K562 (cell line): ENCODE results near the gene ASB15. TPM values are rescaled to one million over a fixed set of nuclear protein-coding genes. Genes with fewer than 3 reads are reported as not detected.
A peak's percentile ranks its signal among the peaks of the same experiment; 100 is the strongest.

ENCODE experiments used
- ATAC-seq: fragments of 200-7000 bp; cut with Tn5 transposase; 3 replicates; pipeline ENCODE4 v1.9.1; 2020; ENCODE audit warnings: moderate library complexity
- BruUV-seq: library from RNA; stranded (reverse); fragments of 400-500 nt; replicated peaks from 2 replicates; lab custom pipeline; 2021; lab: Mats Ljungman, UMichigan
- CTCF ChIA-PET: fragments of 300-600 bp; formaldehyde crosslinking; extraction: SDS; loops from one replicate; lab custom pipeline; 2021; ENCODE audit warnings: low intra/inter-chr PET ratio; lab: Yijun Ruan, JAX
- POLR2A ChIA-PET: fragments of 300-600, 350-650 bp; sonication (Branson Sonifier 250); formaldehyde crosslinking; extraction: SDS; loops from one replicate; lab custom pipeline; 2021; ENCODE audit warnings: antibody characterized with exemption, inconsistent platforms; lab: Yijun Ruan, JAX
- DNase-seq, 4 experiments: peaks; one replicate each; pipeline versions ENCODE4 v3.0.0 to v3.0.0-alpha.2; 2011 to 2018; ENCODE audit warnings: low spot score in 3 of 4, mixed read lengths in 3 of 4; ENCODE audit errors: extremely low read depth in 1 of 4
- FAIRE-seq: peaks from 2 replicates; lab custom pipeline; 2011; peaks lifted over from hg19 to GRCh38; lab: Jason Lieb, UNC
- H2AFZ ChIP-seq: 2 replicates; pipeline ENCODE4 v1.6.0; 2011; ENCODE audit warnings: low read depth, low read length, control low read depth, inconsistent platforms
- H3K27ac ChIP-seq: fragments of 200-600 bp; 3 replicates; pipeline ENCODE4 v1.8.0; 2011; ENCODE audit warnings: low read depth, mild to moderate bottlenecking, control low read depth, inconsistent platforms, low read length, moderate library complexity, mixed read lengths; ENCODE audit errors: extremely low read depth
- H3K27me3 ChIP-seq, 2 experiments: fragments of 300-600 bp in 1 of 2; 2 replicates in 1 of 2; 3 replicates in 1 of 2; pipeline versions ENCODE4 v1.6.0 to v1.8.0; 2011; ENCODE audit warnings: inconsistent platforms in 2 of 2, low read length in 2 of 2, mild to moderate bottlenecking in 1 of 2, mixed read lengths in 1 of 2, moderate library complexity in 1 of 2; ENCODE audit not compliant: control insufficient read depth in 2 of 2, insufficient read depth in 2 of 2
- H3K36me3 ChIP-seq: fragments of 300-600 bp; 3 replicates; pipeline ENCODE4 v1.8.0; 2011; ENCODE audit warnings: mild to moderate bottlenecking, low read length, inconsistent platforms; ENCODE audit not compliant: control insufficient read depth, insufficient read depth
- H3K4me1 ChIP-seq, 2 experiments: fragments of 200-600 bp in 1 of 2; replicated peaks in 1 of 2; 2 replicates in 1 of 2; 3 replicates in 1 of 2; pipeline versions ENCODE4 v1.5.1 to v1.8.0; 2011; ENCODE audit warnings: inconsistent platforms in 2 of 2, low read length in 2 of 2, mild to moderate bottlenecking in 1 of 2, mixed read lengths in 1 of 2, moderate library complexity in 1 of 2; ENCODE audit not compliant: control insufficient read depth in 2 of 2, insufficient read depth in 2 of 2
- H3K4me2 ChIP-seq: 2 replicates; pipeline ENCODE4 v1.6.1; 2011; ENCODE audit warnings: low read length, control low read depth, inconsistent platforms, mixed read lengths; ENCODE audit not compliant: insufficient read depth
- H3K4me3 ChIP-seq: fragments of 200-600 bp; sonication (generic), shearing (Covaris generic); 2 replicates; pipeline ENCODE4 v1.5.1; 2016; ENCODE audit warnings: control low read depth, inconsistent platforms
- H3K79me2 ChIP-seq: fragments of 200-600 bp; 3 replicates; pipeline ENCODE4 v1.8.0; 2011; ENCODE audit warnings: low read length, inconsistent platforms; ENCODE audit not compliant: control insufficient read depth, insufficient read depth
- H3K9ac ChIP-seq, 2 experiments: 2 replicates each; pipeline versions ENCODE4 v1.6.0 to v1.6.1; 2011; ENCODE audit warnings: low read depth in 2 of 2, low read length in 2 of 2, control low read depth in 1 of 2, inconsistent platforms in 1 of 2, mild to moderate bottlenecking in 1 of 2, mixed read lengths in 1 of 2; ENCODE audit not compliant: insufficient read depth in 1 of 2
- H3K9me1 ChIP-seq: one replicate; pipeline ENCODE4 v1.6.0; 2011; ENCODE audit warnings: inconsistent platforms, mild to moderate bottlenecking, low read length, moderate library complexity; ENCODE audit not compliant: control insufficient read depth, insufficient read depth
- H3K9me3 ChIP-seq: replicated peaks from 2 replicates; pipeline ENCODE4 v1.5.1; 2011; ENCODE audit warnings: low read depth, low read length, inconsistent platforms; ENCODE audit not compliant: control insufficient read depth, insufficient read depth
- H4K20me1 ChIP-seq: replicated peaks from 2 replicates; pipeline ENCODE4 v1.6.1; 2011; ENCODE audit warnings: low read length, inconsistent platforms, mixed read lengths; ENCODE audit not compliant: control insufficient read depth, insufficient read depth
- BDP1 ChIP-seq: IDR thresholded peaks from 3 replicates; pipeline ENCODE4 v1.6.1; 2011; ENCODE audit not compliant: insufficient read length, insufficient read depth
- CEBPB ChIP-seq: fragments of 450-650 bp; IDR thresholded peaks from 2 replicates; pipeline ENCODE4 v1.6.1; 2016; ENCODE audit warnings: missing genetic modification characterization, missing compliant biosample characterization
- E2F3 ChIP-seq: fragments of 250-450 bp; sonication (Bioruptor Pico); IDR thresholded peaks from 2 replicates; pipeline ENCODE4 v1.4.0; 2020; ENCODE audit warnings: mild to moderate bottlenecking
- GABPA ChIP-seq: fragments of 200-800 bp; sonication (Bioruptor generic); conservative IDR thresholded peaks from 2 replicates; pipeline ENCODE4 v1.6.1; 2016; ENCODE audit warnings: low read depth, missing genetic modification characterization, missing compliant biosample characterization
- PKNOX1 ChIP-seq: fragments of 450-650 bp; IDR thresholded peaks from 2 replicates; pipeline ENCODE4 v1.6.1; 2016
- POLR2AphosphoS5 ChIP-seq: IDR thresholded peaks from 2 replicates; pipeline ENCODE4 v1.6.1; 2011; ENCODE audit warnings: mild to moderate bottlenecking, low read depth, low read length, moderate library complexity; ENCODE audit not compliant: control insufficient read depth, insufficient read depth
- POLR2G ChIP-seq: fragments of 200-400 bp; formaldehyde crosslinking; IDR thresholded peaks from 2 replicates; pipeline ENCODE4 v1.6.1; 2017; ENCODE audit warnings: low read depth, mild to moderate bottlenecking, antibody characterized with exemption, low read length, moderate library complexity
- RHOXF2B ChIP-seq: fragments of 250-450 bp; sonication (Bioruptor Pico); conservative IDR thresholded peaks from 2 replicates; pipeline ENCODE4 v1.5.1; 2021
- SAP30 ChIP-seq: fragments of 200-600 bp; sonication (generic); IDR thresholded peaks from 2 replicates; pipeline ENCODE4 v1.6.1; 2012; ENCODE audit warnings: borderline replicate concordance, low read depth, mild to moderate bottlenecking, moderate library complexity, low read length, control low read depth, inconsistent platforms; ENCODE audit not compliant: insufficient read depth, poor library complexity, severe bottlenecking
- SMARCA4 ChIP-seq: fragments of 450-650 bp; IDR thresholded peaks from 2 replicates; pipeline ENCODE4 v1.6.1; 2016
- SRSF9 ChIP-seq: fragments of 200-400 bp; formaldehyde crosslinking; IDR thresholded peaks from 2 replicates; pipeline ENCODE4 v1.6.1; 2017; ENCODE audit warnings: low read depth, low read length, borderline replicate concordance
- TEAD4 ChIP-seq, 2 experiments: sonication (generic) in 1 of 2; formaldehyde crosslinking in 1 of 2; IDR thresholded peaks; 2 replicates each; pipeline versions ENCODE4 v1.6.1 to v1.8.0; 2012 to 2022; ENCODE audit warnings: borderline replicate concordance in 1 of 2, inconsistent platforms in 1 of 2, low read length in 1 of 2, mild to moderate bottlenecking in 1 of 2, missing genetic modification reagents in 1 of 2
- TRIM24 ChIP-seq, 2 experiments: fragments of 450-650 bp; IDR thresholded peaks; 2 replicates each; pipeline ENCODE4 v1.6.1; 2016
- ZNF3 ChIP-seq: fragments of 250-450 bp; sonication (Bioruptor Pico); IDR thresholded peaks from 2 replicates; pipeline ENCODE4 v1.5.0; 2021; ENCODE audit warnings: mild to moderate bottlenecking, moderate library complexity
- ZNF324 ChIP-seq: fragments of 250-450 bp; sonication (Bioruptor Pico); IDR thresholded peaks from 2 replicates; pipeline ENCODE4 v1.4.0; 2020; ENCODE audit warnings: mild to moderate bottlenecking
- WGBS: fragments of 100-300 bp; shearing (Covaris generic); methylation state at CpG from one replicate; pipeline ENCODE4 v1.1.6; 2016; ENCODE audit warnings: low coverage, mixed read lengths; ENCODE audit not compliant: insufficient coverage; ENCODE audit errors: missing lambda C conversion rate; 5-methylcytosine and 5-hydroxymethylcytosine counted together
- in situ Hi-C: fragments of 300-500 bp; cut with MboI; formaldehyde crosslinking; loops from 4 replicates; pipeline ENCODE4 v1.15.0; 2018; ENCODE audit warnings: inconsistent platforms, mixed read lengths
- intact Hi-C: fragments of 100-400 bp; cut with micrococcal nuclease; formaldehyde crosslinking; loops from 2 replicates; pipeline ENCODE4 v1.14.2; 2022
- polyA plus RNA-seq, 8 experiments: library from polyadenylated mRNA; depleted of rRNA in 4 of 8; stranded (reverse) in 5 of 8; unstranded in 3 of 8; fragments of >200 nt; fragmentation: Nextera tagmentation in 2 of 8; fragmentation: Illumina TruSeq in 1 of 8; extraction: Ambion mirVana in 2 of 8; extraction: Trizol in 1 of 8; gene quantifications; 2 replicates each; pipeline versions ENCODE4 v1.2.1 to v1.2.3, GENCODE V29; 2011 to 2014; ENCODE audit warnings: inconsistent platforms in 1 of 8, missing spikeins in 1 of 8
- total RNA-seq, 7 experiments: library from RNA; depleted of rRNA in 6 of 7; stranded (reverse); fragments of >200 nt in 6 of 7; fragmentation: Illumina TruSeq in 2 of 7; extraction: Trizol in 2 of 7; gene quantifications; 2 replicates each; pipeline versions ENCODE4 v1.2.1 to v1.2.3, GENCODE V29; 2011 to 2021; ENCODE audit warnings: low replicate concordance in 1 of 7

ASB15 gene
- total and polyA plus RNA-seq, 9 of the 15 experiments (the other 6 are each of a cell fraction or from before 2014, with no cell fraction given), result 0.03 to 0.14 (median 0.04) TPM; not detected in 3

DNA sequence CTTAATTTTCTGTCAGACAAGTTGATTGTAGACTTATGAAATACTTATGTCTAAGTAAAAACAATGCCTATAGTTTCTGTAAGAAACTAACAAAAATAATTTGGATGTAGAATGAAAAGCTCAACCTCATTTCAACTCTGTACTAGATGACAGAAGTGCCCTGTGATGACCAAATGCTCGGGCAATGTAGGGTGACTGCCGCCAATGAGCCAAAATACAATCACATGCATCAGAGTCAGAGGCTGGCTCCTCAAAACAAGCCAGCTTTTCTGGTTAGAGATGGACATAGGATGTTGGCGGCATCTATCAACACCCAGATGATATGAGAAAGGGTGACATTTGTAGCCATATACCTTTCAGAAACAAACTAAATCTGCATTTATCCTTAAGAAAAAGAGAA, 78.0 kb downstream of the ASB15 start:
- H3K4me3 ChIP-seq, result no peak overlapping the region
- no peak overlapping the region for H3K27ac ChIP-seq
- peaks cover 42% of the 10 kb centered on the region; the same call in 2 of the 3 replicates for H3K36me3 ChIP-seq
- POLR2A ChIA-PET, result no interaction called here
- H3K4me1 ChIP-seq, result no peaks in the 10 kb centered on the region
- H3K27me3 ChIP-seq, result no peaks in the 10 kb centered on the region
- no peak overlapping the region for H3K9ac ChIP-seq
- CTCF ChIA-PET, result no interaction called here
- no peaks in the 10 kb centered on the region for H3K79me2 ChIP-seq
- H3K9me3 ChIP-seq, result no peaks in the 10 kb centered on the region
- H4K20me1 ChIP-seq, result no peaks in the 10 kb centered on the region
- WGBS, result 92% methylated on average over 3 of the region's 3 CpGs
- no peak for TF ChIP-seq GABPA
- TF ChIP-seq POLR2G, result 0 out of 2 replicates have a peak, but pooled peaks have one; percentile 13
- peak; percentile 30; the same call in 1 of the 2 replicates for TF ChIP-seq POLR2AphosphoS5
- TF ChIP-seq, all 486 proteins: peak for 2
- in situ Hi-C loops, result loop anchor here (5.0 kb wide), 1 partner anchor 183 kb away; no protein-coding TSS in a partner anchor
- Histone ChIP-seq H3K4me2 (no peak overlapping the region), H3K9me1 (no peaks in the 10 kb centered on the region), H2AFZ (no peak overlapping the region)
- BruUV-seq, result no TSS peak
- FAIRE-seq (no peak), DNase-seq (no peak), ATAC-seq (no peak)
- intact Hi-C loops, result loop anchor here (2.0 kb wide), 1 partner anchor 99 kb away; no protein-coding TSS in a partner anchor

- in situ Hi-C loops (loop anchor here (5.0 kb wide), 1 partner anchor 182 kb away; no protein-coding TSS in a partner anchor), intact Hi-C loops (no loop called here)
- ATAC-seq, result no peak
- 91% methylated on average over 3 of the region's 3 CpGs for WGBS
- Histone ChIP-seq H3K27ac (no peak overlapping the region), H3K4me2 (no peak overlapping the region), H3K4me1 (no peaks in the 10 kb centered on the region), H3K79me2 (no peaks in the 10 kb centered on the region), H2AFZ (no peak overlapping the region), H4K20me1 (no peaks in the 10 kb centered on the region), H3K9ac (no peak overlapping the region), H3K27me3 (no peaks in the 10 kb centered on the region), H3K36me3 (peaks cover 51% of the 10 kb centered on the region; the same call in 2 of the 3 replicates), H3K4me3 (no peak overlapping the region), H3K9me3 (no peaks in the 10 kb centered on the region), H3K9me1 (no peaks in the 10 kb centered on the region)
- FAIRE-seq, result no peak
- CTCF ChIA-PET, result interaction anchor here (1.0 kb wide), 1 partner anchor 192 kb away, joined by 3 read pairs; no protein-coding TSS in a partner anchor
- BruUV-seq, result no TSS peak
- POLR2A ChIA-PET, result interaction anchor here (1.2 kb wide), 1 partner anchor 73 kb away, joined by 3 read pairs; no protein-coding TSS in a partner anchor
- DNase-seq, result no peak
- no peak for TF ChIP-seq ZNF324 (CRISPR knock-in tag)
- no peak for TF ChIP-seq SRSF9
- no peak for TF ChIP-seq E2F3 (CRISPR knock-in tag)
- 0 out of 2 replicates have a peak, but pooled peaks have one; percentile 30 for TF ChIP-seq TEAD4 (IDR thresholded peaks at IDR 0.05; ENCODE audit: low read length)
- no peak for TF ChIP-seq TEAD4 (CRISPR knock-in tag; IDR thresholded peaks at IDR 0.05; ENCODE audit: borderline replicate concordance)
- TF ChIP-seq CEBPB (tag), result peak; percentile 34; the same call in 1 of the 2 replicates
- no peak for TF ChIP-seq SAP30
- TF ChIP-seq ZNF3 (CRISPR knock-in tag), result no peak
- no peak for TF ChIP-seq BDP1
- peak; percentile 67 for TF ChIP-seq PKNOX1
- peak; percentile 38; the same call in 1 of the 2 replicates for TF ChIP-seq SMARCA4
- no peak for TF ChIP-seq RHOXF2B (CRISPR knock-in tag)
- TF ChIP-seq TRIM24 (IDR thresholded peaks at IDR 0.05), result peak in 1 of 2 experiments; percentile 41; a peak in 1 of 4 replicates
These were observed 79.0 kb downstream of the ASB15 start for GRCh38 chr7:123680580-123680979.
